Activated CD8-positive, alpha-beta memory T cell treated with anti-CD3 and anti-CD28 coated beads for 36 hours (primary cell): ENCODE results near the gene DCAF8L2. TPM values are rescaled to one million over a fixed set of nuclear protein-coding genes. Genes with fewer than 3 reads are reported as not detected.
"Not testable (repeated sequence)": the region's sequence is repeated elsewhere in the genome, so short reads cannot be mapped to it uniquely, and the experiment has no call there.

Experiments
- CTCF ChIA-PET: fragments of 350-600 bp; sonication (Branson Sonifier 250); formaldehyde crosslinking; loops from one replicate; lab custom pipeline; 2021; ENCODE audit warnings: antibody characterized with exemption; lab: Charles Lee
- POLR2A ChIA-PET: fragments of 350-600 bp; sonication (Branson Sonifier 250); formaldehyde crosslinking; loops from one replicate; lab custom pipeline; 2021; ENCODE audit warnings: antibody characterized with exemption; lab: Charles Lee
- total RNA-seq, 2 experiments: library from RNA; stranded (reverse); gene quantifications; one replicate each; pipeline ENCODE4 v1.2.3, GENCODE V29; 2021

The DCAF8L2 gene
- total RNA-seq, 2 experiments from 2014 or later = not detected

DNA sequence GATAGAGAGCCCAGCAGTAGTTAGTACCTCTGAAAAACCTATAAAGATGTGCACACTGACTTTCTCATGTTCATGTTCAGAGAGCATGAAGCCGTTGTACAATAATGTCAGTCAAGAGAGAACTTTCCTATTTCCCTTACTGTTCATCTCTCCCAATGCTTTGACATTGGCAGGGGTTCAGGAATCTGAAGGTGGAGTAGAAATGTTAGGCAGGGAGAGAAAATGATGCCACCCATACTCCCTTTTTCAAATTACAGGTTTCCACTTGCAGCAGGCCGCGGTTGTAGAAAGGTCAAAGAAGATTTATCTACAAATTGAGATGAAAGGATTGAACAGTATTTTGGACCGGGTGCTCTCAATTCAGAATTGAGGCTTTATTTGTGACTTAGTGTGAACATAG is 84.3 kb downstream of the DCAF8L2 start:
- ChIA-PET CTCF (no interaction called here), POLR2A (no interaction called here)

DNA sequence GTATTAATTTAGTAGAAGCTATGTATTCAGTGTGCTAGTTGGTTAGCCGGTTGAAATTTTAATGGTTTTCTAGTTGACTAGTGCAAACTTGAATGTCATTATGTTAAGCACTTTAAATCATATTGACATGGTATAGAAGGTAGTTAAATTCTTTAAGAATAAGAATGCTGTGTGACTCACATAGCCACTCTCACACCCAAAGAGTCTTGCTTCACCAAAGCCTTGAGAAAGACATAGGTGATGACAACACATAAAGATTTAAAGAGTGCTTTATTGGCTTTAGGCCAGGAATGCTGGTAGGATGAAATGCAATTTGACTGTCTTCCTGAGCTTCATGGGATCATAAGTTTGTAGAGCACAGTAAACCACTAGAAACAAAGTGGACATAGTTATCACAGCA is 85.3 kb downstream of the DCAF8L2 start:
- CTCF ChIA-PET = no interaction called here
- POLR2A ChIA-PET = no interaction called here

DNA sequence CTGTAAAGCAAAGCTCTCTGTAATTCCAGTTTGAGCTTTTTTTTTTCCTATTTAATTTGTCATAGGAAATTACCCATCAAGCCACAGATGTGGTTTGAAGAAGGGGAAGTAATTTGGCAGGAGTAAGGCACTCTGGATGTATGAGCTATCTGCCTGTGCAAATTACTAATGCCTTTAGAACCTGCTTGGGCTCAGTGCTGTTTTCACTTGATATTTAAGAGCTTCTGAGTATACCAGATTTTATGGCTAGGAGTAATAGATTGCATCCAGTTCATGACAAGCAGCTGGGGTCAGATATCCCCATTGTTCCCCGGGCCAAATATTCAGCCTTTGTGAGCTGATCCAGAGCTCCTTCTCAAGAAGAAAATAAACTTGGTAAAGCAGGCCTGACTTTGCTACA is 89.1 kb downstream of the DCAF8L2 start:
- POLR2A ChIA-PET = no interaction called here

DNA sequence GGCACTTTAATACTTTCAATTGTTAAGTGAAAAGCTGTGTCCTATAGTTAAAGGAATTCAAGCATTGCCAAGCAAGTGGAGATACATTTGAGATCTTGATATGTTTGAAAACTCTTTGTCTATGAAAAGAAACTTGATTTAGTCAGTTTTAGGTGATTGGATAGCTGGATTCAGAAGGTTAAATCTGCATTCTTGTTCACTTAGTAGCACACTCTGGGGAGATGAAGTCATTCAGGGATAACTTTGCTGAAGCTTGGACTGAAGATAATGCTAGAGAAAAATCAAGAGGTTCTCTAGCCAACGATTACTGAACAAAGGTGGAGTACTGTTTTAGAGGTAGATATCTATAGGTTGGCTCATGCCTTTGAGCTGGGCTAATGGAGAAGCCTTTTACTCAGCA is 90.6 kb downstream of the DCAF8L2 start:
- ChIA-PET POLR2A (no interaction called here), CTCF (no interaction called here)

More for the DNA sequence above, 89.1 kb downstream of the DCAF8L2 start:
- CTCF ChIA-PET = no interaction called here

DNA sequence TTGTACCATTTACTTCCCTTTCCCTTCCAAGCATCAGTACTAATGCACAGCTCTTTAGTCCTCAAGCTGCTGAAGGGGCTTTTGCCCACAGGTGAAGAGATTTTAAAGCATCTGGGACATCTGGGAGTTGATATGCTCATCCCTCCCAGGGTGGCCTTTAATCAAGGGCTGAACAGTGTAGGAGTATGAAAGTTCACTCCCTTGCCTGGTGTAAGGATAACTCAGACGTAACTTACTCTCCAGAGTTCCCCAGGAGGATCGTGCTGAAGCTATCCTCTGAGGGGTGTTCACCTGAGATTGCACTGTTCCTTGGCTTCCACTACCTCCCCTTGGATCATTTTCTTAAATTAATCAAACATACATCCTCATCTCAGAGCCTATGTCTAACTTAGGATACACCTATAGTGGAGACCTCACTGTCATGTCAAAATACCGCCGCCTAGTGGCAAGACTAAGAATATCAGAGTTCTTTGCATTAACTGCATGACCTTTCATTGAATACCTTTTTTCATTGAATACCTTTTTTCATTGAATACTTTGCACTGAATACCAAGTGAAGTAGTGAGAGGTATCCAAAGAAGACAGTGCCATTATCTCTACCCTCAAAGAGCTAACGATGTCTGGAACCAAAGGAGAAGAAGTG is 93.5 kb downstream of the DCAF8L2 start:
- CTCF ChIA-PET, POLR2A ChIA-PET: not testable (repeated sequence)

DNA sequence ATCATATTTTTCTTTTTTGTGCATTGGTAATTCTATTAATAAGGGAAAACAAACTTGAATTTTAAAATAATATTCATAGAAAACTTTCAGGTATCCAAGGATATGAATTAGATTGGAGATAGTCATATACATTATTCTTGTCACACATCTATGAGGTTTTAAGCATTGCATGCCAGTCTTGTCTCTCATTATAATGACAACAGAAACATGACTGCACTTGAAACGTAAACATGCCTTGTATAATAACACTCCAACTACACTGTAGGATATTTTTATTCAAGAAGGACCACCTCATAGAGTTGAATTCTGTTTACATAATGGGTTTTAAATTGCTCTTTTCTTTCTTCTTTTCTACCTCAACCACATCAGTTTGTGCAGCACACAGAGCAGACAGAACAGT is 104.5 kb downstream of the DCAF8L2 start:
- ChIA-PET POLR2A (no interaction called here), CTCF (no interaction called here)

DNA sequence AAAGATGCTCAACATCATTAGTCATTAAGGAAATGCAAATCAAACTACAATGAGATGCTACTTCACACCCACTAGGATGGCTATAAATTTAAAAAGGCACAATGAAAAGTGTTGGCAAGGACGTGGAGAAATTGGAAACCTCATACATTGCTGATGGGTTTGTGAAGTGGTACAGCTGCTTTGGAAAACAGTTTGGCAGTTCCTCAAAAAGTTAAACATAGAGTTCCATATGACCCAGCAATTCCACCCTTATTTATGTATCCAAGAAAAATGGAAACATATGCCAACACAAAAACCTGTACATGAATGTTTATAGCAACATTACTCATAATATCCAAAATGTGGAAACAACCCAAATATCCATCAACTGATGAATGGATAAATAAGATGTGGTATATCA is 116.4 kb downstream of the DCAF8L2 start:
- POLR2A ChIA-PET = no interaction called here

DNA sequence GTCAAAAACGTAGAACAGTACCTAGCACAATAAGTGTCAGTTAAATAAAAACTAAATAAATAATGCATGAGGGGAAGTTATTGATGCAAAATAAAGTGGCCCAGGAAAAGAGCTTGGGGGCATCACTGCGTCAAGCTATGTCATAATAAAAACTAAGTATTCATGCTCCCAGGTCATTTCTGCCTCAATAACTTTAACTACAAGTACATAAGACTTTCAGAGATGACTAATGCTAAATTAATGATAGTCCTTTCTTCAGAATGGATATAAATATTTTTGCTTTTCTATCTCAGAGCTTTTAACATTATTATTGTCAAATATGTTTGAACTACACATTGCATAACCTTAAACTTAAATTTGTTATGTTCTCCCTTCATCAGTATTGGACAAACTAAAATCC is 125.5 kb downstream of the DCAF8L2 start:
- ChIA-PET POLR2A (no interaction called here), CTCF (no interaction called here)

More for the DNA sequence above, 116.4 kb downstream of the DCAF8L2 start:
- CTCF ChIA-PET = no interaction called here

DNA sequence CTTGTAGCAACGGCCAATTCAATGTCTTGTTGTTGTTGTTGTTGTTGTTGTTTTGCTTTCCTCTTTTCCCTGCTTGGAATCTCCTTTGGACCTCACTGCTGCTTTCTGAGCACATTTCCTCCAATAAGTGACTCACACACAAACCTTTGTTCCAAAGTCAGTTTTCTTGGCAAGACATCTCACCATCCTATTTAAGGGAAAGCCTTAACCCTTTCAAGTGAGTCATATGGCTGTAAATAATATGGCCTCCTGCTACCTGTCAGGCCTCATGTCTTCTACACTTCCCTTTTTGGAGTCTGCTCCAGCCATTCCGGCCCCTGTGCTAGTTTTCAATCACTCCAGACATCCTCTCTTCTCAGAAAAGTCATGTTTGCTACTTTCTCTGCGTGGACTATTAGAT is 138.1 kb downstream of the DCAF8L2 start:
- ChIA-PET CTCF (no interaction called here), POLR2A (no interaction called here)

DNA sequence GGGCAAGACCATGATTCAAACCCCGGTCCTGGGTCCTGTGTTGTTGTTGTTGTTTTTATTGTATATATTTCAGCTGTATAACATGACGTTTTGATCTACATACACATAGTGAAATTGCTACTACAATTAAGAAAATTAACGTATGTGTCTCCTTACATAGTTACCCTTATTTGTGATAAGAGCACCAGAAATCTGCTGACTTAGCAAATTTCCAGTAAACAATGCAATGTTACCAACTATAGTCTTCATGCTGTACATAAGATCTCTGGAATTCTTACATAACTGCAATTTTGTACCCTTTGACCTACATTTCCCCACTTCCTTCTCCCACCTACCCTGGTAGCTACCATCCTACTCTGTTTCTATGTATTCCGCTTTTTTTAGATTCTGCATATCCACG is 141.8 kb downstream of the DCAF8L2 start:
- CTCF ChIA-PET = no interaction called here

DNA sequence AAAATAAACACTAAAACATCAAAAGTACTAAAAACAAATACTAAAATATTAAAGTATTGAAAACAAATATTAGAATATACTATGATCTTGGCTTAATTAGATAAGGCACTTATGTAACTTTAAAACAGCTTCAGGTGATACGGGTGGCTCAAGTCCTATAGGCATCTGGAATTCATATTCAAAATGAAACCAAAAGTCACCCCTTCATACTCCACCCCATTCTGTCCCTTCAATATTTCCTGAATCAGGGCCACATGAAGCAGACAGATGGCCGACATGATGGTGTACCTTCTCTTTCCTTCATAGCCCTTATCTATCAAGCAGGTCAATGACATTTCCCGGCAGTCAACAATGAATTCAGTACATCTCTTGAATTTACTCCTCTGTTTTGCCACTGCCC is 145.8 kb downstream of the DCAF8L2 start:
- POLR2A ChIA-PET = no interaction called here
- CTCF ChIA-PET = no interaction called here

More for the DNA sequence above, 141.8 kb downstream of the DCAF8L2 start:
- POLR2A ChIA-PET = no interaction called here

DNA sequence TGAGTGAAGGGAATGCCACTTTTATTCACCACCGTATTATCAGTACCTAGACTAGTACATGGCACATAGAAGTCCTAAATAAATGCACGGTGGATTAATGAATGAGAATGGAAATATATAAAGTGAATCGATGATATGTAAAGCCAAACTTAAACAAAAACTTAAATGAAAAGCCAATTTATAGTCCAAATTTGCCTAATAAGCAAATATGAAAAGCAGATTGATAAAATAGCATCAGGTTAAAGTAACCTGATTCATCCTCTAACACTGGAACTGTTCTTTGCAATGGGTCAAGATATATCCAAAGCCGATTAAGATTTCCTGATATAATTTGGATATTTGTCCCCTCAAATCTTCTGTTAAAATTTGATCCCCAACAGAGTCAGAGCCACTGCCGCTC is 150.8 kb downstream of the DCAF8L2 start:
- ChIA-PET CTCF (no interaction called here), POLR2A (no interaction called here)

DNA sequence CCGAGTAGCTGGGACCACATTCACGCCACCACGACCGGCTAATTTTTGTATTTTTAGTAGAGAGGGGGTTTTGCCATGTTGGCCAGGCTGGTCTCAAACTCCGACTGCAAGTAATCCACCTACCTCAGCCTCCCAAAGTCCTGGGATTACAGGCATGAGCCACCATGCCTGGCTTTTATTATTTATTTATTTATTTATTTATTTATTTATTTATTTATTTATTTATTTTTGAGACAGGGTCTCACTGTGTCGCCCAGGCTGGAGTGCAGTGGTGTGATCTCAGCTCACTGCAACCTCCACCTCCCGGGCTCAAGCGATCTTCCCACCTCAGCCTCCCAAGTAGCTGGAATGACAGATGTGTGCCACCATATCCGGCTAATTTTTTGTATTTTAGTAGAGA is 153.4 kb downstream of the DCAF8L2 start:
- CTCF ChIA-PET, POLR2A ChIA-PET: not testable (repeated sequence)

DNA sequence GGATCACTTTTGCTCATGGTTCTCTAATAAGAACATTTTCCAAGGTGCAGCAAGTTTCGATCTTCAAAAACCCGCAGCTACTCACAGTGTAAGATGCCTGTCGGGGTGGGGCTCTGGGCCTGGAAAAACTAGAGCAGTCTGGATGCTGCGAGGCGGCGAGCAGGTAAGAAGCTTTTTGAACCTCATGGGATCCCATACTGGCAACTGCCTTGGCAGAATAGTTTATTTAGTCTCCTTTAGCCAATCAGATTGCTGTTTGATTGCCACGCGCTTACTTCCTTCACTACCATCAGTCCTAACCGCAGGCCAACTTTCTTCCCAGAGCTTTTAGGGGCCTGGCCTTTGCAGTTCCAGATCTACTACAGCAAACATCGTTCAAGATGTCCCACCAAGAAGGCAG is 156.4 kb downstream of the DCAF8L2 start:
- CTCF ChIA-PET = no interaction called here
- POLR2A ChIA-PET = no interaction called here

DNA sequence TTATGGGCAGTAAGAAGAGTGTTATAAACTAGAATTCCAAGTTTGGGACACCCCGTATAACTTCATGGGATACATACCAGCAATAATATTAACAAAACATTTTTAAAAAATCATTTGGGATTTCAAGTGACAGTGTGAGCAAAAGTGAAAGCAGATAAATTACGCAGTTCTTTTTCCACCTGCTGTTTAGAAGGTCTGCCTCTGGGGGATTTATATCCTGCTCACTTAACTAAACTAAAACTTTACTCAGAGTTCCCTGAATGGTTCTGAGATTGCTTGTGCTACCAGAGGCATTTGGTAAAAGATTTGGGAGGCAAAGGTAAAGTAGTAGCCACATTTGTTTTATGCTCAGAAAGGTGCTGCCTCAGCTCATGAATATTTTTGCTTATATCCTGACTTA is 160.2 kb downstream of the DCAF8L2 start:
- POLR2A ChIA-PET, CTCF ChIA-PET: not testable (repeated sequence)

DNA sequence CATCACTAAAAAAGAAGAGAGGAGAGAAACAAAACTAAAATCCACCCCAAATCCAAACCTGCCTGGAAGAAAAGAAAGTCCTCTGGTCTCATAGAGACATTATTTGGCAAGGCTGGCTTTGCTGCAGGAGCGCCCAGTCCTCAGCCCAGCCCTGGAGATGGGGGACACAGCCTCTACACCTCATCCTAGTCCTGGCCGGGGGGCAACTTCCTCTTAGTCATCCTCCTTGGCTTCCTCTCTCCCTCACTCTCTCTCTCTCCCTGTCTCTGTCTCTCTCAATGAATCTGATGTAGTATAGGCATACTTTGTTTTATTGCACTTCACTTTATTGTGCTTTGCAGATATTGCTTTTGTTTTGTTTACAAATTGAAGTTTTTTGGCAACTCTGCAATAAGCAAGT is 161.8 kb downstream of the DCAF8L2 start:
- ChIA-PET CTCF (no interaction called here), POLR2A (no interaction called here)

DNA sequence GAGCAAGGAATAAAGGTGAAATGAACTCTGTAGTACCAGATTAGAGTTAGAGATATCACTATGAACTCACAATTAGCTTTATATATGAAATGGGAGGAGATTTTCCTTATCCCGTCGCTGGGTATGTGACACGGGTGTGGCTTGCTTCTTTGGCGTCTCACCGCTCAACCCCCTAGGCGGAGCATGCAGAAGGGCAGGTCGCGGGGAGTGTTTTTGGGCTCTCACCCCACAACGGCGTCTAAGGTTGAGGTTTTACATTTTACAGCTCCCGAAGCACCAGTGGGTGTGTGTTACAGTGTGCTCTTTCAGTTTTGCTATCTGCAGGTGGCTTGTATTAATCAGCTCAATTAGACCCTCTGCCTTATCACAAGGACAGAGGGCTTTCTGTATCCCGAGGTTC is 175.6 kb downstream of the DCAF8L2 start:
- ChIA-PET CTCF (no interaction called here), POLR2A (no interaction called here)

DNA sequence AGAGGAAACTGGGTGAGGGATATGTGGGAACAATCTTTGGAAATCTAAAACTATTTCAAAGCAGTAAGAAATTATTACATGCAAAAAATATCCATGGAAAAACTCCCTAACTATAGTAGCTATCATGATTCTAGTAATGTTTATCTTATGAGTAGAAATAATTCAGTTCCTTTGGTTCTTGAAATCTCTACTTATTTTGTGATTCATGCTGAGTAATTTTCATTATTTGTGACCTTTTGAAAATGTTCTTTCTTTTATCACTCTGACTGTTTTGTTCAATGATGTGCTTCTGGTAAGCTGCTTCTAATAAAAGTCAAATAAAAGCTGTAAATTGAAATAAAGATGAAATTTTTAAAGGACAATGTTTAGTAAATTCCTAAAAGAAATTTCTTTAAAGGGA is 177.2 kb downstream of the DCAF8L2 start:
- CTCF ChIA-PET = no interaction called here
- POLR2A ChIA-PET = no interaction called here

DNA sequence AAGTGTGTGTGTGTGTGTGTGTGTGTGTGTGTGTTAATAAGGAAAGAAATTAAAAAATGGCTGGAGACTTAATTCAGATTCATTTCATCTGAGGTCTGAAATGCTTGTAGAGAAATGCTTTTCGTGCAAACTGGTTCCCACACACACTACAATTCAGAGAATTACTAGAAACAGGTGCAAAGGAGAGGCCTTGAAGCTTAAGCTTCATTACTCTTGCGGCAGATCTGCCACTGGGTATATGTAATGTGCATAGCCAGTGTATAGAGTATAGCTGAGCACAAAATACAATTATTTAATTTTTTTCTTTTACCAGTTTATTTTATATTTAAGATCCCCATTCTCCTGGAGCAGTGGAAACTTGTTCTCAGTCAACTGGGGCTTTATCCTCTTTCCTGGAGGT is 185.8 kb downstream of the DCAF8L2 start:
- POLR2A ChIA-PET = no interaction called here
- CTCF ChIA-PET = no interaction called here

DNA sequence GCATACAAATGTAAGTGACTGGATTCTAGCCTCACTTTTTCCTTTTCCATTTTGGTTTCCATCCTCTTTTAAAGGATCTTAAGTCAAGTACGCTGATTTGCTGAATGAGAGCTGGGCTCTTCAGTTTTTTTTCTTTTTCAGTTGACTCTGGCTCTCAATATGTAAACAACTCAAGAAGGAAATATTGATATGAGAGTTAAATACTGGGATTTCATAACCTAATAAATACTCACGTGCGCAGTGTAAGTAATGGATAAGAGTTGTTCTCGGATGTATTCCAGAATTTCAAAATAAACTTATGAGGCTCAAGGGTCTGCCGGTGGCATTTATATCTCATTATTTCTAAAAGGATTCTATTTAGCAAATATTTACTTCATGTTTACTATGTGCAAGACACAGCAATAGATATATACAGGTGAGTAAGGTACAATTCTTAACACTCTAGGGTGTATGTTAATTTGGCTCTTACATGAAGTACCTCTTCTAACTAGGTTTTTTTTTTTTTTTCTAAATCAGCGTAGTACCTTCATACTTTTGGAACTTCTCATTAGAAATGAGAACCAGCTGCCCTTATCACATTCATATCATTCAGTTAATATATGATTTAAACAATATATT is 206.6 kb downstream of the DCAF8L2 start:
- CTCF ChIA-PET = no interaction called here
- POLR2A ChIA-PET = no interaction called here

DNA sequence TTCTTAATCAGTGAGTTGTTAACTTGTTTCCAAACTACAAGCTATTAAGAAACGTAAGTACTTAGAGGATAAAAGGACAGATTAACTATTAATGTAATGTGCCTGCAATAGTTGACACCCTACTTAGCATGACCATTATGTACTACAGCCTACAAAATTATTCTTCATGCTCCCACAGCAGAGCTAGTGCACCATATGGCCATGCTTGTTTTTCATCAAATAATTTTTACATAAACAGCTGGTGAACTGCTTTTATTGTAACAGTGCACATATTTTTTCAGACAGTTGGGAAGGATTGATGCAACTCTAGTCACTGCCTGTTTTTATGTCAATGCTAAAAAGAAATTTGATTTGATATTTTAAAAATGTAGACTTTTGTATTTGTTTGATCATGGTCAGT is 207.4 kb downstream of the DCAF8L2 start:
- POLR2A ChIA-PET = no interaction called here
- CTCF ChIA-PET = no interaction called here
